Muscle of back (tissue), 13 donors: ENCODE data around the gene PBX4. TPM values are rescaled to one million over a fixed set of nuclear protein-coding genes. Genes with fewer than 3 reads are reported as not detected.
"Not testable (repeated sequence)": the region's sequence is repeated elsewhere in the genome, so short reads cannot be mapped to it uniquely, and the experiment has no call there.

Source experiments
- DNase-seq, 3 donors: peaks; one replicate each; pipeline versions ENCODE4 v3.0.0 to v3.0.0-alpha.2; 2013
- long read RNA-seq, 9 donors: transcript quantifications; one replicate each; lab custom pipeline, GENCODE V29; 2026
- polyA plus RNA-seq, 10 donors: library from polyadenylated mRNA; unstranded; fragments of 120-200 nt; gene quantifications; one replicate each; pipeline ENCODE4 v1.2.1, GENCODE V29; 2013; ENCODE audit not compliant: insufficient read length in 10 of 10

PBX4 gene, protein sequence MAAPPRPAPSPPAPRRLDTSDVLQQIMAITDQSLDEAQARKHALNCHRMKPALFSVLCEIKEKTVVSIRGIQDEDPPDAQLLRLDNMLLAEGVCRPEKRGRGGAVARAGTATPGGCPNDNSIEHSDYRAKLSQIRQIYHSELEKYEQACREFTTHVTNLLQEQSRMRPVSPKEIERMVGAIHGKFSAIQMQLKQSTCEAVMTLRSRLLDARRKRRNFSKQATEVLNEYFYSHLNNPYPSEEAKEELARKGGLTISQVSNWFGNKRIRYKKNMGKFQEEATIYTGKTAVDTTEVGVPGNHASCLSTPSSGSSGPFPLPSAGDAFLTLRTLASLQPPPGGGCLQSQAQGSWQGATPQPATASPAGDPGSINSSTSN
- polyA plus RNA-seq, result 1 to 10 TPM in 9 of 10 donors, under 1 TPM in 1; 0.87 to 3.0 (median 1.8) TPM
- long read RNA-seq, donor 1, result 0 reads
- long read RNA-seq, donor 2, result 0 reads
- long read RNA-seq, donor 3, result 0 reads
- long read RNA-seq, donor 4, partial matches to known transcripts, result 0 of 1 reads
- long read RNA-seq, donor 4, other reads (novel, unspliced or antisense), result 0 of 1 reads
- long read RNA-seq, donor 5, partial matches to known transcripts, result 0 of 1 reads
- long read RNA-seq, donor 5, other reads (novel, unspliced or antisense), result 0 of 1 reads
- long read RNA-seq, donor 6, partial matches to known transcripts, result 0 of 1 reads
- long read RNA-seq, donor 6, other reads (novel, unspliced or antisense), result 0 of 1 reads
- long read RNA-seq, donor 7, partial matches to known transcripts, result 0 of 1 reads
- long read RNA-seq, donor 7, other reads (novel, unspliced or antisense), result 0 of 1 reads
- long read RNA-seq, donor 8, partial matches to known transcripts, result 0 of 1 reads
- long read RNA-seq, donor 8, other reads (novel, unspliced or antisense), result 0 of 1 reads
- long read RNA-seq, donor 9, result 0 reads

DNA sequence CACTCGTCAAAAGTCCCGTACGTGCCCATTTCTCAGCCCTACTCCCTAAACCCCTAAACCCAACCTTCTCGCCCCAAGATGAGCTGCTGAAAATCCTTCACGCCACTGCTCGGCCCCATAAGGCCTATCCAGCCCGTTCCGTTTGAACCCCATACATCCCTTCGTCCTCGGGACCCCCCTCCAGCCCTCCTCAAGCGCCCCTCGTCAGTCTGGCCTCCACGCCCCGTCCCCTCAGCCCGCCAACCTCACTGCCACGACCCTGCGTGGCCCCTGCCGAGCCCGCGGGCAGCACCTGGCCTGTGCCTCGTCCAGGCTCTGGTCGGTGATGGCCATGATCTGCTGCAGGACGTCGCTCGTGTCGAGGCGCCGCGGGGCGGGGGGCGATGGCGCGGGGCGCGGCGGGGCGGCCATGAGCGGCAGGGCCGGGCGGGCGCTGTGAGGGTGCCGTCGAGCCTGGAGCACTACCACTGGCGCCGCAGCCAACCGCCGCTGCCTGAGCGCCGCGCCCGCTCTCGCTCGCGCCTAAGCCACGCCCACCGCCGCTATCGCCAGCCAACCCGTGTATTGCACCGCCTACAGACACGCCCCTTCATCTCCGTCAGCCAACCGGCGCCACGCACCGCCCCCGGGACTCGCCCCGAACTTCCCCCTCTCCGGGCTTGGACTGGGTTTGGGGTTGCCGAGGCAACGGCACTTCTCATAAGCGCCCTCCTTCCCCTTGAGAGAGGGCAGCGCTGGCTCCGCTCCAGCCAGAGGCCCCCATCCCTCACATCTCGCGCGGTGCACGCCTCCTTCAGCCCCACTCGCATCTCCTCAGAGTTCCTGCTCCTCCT lies at the start of gene PBX4:
PBX4 (minus strand) TSS at position 469 of the 833 bp plus-strand sequence; CDS start at position 411, 58 bp downstream.
- peak; percentile 89 to 97 (median 94) for DNase-seq

DNA sequence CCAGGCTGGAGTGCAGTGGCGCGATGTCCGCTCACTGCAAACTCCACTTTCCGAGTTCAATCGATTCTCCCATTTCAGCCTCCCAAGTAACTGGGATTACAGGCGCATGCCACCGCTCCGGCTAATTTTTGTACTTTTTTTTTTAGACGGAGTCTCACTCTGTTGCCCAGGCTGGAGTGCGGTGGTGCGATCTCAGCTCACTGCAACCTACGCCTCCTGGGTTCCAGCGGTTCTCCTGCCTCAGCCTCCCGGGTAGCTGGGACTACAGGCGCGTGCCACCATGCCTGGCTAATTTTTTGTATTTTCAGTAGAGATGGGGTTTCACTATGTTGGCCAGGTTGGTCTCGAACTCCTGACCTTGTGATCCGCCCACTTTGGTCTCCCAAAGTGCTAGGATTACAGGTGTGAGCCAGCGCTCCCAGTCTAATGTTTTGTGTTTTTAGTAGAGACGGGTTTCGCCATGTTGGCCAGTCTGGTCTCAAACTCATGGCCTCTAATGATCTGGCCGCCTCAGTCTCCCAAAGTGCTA lies 47.0 kb upstream of the PBX4 start:
- not testable (repeated sequence) for DNase-seq

DNA sequence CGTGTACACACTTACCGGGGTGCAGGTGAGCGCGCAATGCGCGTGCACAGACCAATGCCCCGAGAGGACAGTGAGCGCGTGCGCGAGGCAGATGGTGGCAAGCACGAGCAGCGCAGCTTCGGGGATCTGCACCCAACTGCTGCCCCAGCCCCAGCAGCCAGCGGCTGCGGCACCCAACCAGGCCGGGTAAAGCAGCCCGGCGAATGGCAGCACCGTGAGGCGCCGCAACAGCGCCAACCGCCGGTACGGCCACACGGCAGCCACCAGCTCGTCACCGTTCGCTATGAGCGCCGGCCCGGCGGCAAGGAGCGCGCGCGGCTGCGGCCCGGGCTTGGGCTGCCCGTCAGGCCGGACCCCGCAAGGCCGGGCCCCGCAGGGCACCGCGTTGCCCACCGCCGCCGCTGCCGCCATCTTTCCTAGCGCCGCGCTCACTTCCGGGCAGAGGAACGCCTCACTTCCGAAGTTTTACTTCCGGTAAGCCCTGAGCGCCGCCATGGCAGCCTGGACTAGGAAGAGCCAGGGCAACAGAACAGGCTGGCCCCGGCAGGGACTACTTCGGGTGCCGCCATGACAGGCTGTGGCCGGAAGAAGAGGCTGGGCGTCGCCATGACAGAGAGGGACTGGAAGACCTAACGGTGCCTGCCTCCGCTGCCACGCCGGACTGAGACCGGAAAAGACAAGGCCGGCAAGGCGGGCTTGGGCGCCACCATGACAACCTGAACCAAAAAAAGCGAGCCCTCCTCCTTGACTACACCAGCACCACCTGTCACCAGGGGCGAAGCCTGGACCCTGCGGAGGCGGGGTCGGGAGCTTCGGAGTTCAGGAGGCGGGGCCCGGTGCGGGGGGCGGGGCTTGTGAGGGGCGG lies 45.0 kb upstream of the PBX4 start, which contains the start of gene ATP13A1:
ATP13A1 (minus strand) TSS at position 421 of the 865 bp plus-strand sequence; CDS start at position 411, 10 bp downstream.
- DNase-seq, result peak; percentile 95 to 99 (median 98)

DNA sequence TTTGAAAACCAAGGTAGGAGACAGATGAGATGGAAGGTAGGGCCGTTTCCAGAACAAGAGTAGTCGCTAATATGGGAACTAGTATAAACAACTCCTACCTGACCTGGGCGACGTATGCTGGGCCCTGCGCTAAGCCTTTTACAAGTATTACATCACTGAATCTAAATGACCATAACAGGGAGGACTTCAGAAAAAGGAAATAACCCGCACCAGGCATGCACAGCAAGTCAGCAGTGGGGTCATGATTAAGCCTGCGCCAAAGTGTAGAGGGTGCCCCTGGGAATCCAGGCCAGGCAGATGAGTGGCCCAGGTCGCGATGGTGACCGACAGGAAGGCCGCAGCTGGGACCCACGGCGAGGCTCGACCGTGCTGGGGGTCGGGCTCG lies 44.4 kb upstream of the PBX4 start:
- no peak for DNase-seq

DNA sequence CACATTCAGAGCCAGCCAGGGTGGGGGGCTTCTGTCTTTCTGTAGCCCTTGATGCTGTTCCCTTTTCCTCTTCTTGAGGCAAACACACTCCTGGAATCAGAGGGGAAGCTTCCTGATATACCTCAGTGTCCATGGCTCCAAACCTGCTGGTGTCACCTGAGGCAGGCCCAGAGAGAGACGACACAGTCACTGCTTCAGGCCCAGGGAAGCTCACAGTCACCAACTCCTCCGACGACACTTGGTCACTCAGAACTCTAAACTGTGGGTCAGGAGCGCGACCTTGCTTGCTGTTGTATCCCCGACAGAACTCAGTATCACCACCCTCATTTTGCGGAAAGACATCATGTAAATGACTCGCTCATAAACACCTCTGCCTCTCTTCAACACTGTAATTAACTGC lies 43.9 kb upstream of the PBX4 start:
- no peak for DNase-seq

DNA sequence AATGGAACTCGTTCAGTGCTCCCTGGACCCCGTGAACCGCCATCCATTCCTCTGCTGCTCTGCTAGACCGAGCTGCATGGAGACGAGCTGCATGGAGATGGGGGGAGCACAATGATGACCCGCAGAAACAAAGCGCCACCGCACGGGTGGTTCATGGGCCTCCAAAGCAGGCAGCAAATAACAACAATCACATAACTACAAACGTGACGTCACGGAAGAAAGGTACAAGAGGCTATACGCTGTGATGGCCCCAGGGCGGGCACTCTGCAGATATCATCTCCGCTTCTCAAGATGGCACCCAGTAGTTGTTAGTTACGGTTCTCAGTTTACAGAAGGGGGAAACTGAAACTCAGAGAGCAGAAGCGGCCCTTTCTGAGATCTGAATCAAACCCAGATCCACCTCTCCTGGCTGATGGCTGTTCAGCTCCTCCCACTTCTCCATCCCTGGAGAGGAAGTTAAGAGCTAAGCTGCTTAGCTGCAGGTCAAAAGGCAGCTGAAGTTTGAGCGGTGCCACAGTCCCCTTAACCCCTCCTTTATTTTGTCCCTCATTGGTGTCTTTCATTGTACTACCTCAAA lies 43.3 kb upstream of the PBX4 start:
- no peak for DNase-seq

DNA sequence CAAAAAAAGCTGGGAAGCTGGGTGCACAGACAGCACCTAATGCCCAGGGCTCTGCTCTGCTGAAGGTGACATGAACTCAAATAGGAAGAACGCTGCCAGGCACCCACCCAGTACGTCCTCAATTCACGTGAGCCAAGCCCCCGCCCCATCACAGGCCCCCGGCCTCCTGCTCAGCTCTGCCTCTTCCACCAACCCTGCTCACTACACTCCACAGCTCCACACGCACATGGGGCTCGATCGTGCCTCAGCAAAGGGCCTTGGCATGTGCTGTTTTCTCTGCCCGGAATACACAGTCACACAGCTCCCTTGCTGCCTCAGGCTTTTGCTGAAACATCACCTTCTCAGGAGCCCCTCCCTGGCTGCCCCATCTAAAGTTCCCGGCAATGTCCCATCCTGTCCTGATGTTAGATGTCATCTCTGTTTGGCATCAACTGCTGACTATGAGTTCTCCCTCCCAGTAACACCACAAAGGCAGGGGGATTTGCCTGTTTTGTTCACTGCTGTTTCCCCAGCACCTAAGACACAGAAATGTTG lies 42.7 kb upstream of the PBX4 start:
- DNase-seq, result no peak

DNA sequence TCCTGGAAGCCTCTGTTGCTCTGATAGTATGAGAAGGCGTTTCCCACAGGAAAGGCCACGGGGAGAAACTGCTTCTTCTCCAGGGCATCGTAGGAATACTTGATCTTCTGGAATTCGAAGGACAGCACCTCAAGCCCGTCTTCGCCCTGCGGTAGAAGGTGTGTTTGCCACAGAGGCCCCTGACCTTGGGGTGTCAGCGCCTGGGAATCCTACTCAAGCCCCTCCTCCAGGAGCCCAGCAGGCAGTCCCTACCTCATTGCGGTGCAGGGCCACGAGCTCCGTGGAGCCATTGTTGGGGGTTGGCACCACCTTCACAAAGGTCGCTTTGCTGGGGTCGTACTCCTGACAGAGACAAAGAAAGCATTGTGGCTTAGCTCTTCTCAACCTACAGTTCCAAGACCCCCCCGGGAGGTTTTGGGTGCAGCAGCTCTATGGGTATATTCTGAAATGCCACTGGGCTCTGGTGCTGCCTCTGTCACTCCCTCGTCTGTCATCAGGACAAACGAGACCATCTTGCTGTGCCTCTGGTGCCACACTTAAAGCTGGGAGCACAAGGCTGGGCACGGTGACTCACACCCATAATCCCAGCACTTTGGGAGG lies 41.3 kb upstream of the PBX4 start:
- no peak for DNase-seq

DNA sequence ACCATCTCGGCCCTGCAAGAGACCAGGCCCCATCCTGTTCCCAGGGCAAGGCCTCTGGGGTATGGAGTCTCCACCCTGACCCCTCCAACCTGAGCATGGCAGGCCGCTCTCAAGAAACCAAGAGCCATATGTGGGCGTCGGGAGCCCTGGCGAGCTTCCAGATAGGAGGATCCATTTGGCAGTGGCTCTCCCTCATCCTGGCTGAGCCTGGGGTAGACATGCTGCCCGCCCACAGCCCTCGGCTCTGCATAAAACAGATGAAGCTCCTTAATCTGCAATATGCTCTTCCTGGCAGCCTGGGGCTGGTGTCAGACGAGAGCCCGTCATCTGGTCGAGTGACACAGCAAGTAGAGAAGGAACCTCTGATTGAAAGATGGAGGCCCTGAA lies 38.9 kb upstream of the PBX4 start:
- no peak for DNase-seq

DNA sequence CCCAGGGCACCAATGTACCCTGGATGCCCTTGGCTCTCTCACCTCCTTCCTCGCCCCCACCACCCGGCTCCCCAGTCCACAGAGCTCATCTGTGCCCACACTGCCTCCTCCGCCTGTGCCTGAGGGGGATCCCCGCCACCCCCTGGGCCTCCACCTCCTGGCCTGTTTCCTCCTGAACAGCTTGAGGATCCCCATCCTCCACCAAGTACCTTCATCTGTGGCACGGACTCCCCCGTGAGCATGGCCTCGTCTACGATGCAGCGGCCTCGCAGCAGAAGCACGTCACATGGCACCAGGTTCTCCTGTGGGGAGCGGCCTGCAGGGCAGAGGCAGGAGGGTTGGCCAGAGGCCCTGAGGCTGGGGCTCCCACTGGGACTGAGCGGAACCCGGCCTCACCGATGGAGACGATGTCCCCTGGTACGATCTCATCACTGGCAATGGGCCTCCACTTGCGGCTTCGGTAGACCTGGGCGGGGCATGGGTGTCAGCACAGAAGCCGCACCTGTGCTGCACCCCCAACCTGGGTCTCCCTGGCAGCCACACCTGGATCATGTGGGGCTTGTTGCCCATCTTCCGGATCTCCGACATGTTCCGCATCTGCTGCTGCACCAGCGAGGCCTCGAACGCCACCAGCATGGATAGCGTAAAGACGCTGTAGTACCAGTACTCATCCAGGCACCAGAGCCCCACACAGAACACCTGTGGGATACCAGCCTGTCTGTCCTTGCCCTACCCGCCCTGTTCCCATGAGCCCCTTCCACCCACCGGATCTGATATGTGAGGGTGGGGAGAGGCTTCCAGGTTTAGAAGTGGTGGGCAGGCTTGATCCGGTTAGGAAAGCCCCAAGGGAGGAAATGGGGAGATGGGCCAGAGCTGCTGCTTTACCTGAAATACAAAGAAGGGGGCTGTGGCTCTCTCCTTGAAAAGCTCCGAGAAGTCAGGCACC lies 38.2 kb upstream of the PBX4 start:
- DNase-seq, result no peak

DNA sequence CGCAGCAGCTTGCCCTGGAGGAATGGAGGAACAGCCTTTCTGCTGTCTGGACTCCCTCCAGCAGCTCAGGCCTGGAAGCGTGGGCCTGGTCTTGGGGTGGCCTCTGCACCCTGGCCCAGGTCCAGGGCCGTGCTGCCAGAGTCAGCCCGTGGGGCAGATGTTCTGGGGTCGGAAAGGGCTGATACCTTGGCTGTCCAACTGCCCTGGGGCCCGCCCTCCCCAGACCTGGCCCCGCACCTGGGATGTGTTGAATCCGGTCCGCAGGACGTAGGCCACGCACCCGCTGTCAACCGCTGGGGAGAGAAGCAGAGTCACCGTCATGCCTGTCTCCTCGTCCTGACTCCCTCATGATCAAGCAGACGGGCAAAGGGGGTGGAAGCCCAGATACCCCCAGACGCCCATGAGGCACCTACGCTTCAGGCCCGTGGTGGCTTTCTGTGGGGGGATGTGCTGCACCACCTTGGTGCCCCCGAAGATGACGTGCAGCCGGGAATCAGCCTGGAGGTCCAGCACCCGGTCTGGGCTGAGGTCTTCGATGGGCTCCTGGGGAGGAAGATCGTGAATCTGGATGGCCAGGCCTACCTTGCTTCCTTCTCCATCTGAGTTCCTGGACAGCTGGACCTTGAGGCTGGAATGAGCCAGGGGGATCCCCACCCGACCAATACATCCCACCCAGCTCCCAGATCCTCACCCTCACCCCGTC lies 37.3 kb upstream of the PBX4 start:
- DNase-seq, result no peak

DNA sequence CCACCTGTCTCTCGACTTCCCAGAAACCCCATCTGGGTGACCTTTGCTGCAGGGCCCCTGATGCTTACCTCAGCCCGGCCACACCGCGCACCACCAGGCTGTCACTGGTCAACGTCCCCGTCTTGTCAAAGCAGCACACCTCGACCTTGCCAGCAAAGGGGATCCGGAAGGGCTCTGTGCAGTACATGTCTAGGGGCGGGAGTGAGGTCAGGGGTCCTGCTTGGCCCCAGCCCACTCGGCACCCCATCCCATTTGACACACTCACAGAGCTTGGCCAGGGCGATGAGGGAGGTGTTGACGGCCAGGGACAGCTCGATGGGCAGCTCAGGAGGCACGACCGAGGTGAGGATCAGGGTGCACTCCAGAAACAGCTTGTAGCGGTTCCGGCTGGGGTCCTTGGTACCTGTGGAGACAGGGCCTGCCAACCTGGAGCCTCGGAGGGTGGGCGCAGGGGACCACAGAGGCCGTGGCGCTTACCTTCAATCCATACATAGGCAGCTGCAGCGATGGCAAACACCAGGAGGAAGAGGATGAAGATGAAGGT lies 36.6 kb upstream of the PBX4 start:
- DNase-seq, result no peak

DNA sequence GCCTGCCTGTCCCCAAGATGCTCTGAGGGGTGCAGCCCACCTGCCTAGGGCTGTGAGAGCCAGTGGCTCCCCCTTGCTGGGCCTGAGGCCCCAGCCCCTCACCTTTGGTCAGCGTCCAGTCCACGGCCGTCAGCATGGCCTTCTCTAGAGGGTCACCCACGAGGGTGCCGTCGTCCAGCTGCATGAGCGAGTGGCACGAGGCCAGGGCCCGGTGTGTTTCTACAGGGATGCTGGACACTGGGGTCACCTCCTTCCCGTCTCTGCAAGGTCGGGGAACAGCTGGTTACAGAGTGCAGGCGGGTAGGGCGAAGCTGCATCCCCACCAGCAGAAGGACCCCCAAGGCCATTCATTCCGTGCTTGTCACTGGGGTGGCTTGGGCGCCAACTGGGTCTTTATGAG lies 36.0 kb upstream of the PBX4 start:
- DNase-seq, result no peak

DNA sequence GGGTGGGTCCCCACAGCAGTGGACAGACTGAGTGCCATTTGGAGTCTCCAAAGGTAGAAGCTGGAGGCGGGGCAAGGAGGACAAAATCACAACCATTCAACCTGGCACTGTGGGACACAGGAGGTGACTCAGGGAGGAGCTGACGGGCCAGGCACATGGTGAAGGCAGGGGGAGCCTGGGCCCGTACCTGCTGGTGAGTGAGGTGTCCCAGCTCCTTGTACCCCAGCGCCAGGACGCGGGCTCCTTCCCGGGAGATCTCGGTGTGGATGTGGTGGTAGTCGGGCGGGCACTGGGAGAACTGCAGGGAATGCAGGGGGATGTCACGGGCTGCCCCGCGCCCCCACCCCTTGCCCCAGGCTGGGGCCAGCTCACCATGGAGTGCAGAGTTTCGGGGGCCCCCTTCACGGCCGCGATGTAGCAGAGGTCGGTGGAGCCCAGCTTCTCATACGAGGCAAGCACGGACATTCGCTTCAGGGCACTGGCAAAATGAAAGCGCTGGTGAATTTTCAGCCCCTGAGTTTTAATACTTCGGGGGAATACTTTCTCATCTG lies 35.2 kb upstream of the PBX4 start:
- DNase-seq, result no peak

DNA sequence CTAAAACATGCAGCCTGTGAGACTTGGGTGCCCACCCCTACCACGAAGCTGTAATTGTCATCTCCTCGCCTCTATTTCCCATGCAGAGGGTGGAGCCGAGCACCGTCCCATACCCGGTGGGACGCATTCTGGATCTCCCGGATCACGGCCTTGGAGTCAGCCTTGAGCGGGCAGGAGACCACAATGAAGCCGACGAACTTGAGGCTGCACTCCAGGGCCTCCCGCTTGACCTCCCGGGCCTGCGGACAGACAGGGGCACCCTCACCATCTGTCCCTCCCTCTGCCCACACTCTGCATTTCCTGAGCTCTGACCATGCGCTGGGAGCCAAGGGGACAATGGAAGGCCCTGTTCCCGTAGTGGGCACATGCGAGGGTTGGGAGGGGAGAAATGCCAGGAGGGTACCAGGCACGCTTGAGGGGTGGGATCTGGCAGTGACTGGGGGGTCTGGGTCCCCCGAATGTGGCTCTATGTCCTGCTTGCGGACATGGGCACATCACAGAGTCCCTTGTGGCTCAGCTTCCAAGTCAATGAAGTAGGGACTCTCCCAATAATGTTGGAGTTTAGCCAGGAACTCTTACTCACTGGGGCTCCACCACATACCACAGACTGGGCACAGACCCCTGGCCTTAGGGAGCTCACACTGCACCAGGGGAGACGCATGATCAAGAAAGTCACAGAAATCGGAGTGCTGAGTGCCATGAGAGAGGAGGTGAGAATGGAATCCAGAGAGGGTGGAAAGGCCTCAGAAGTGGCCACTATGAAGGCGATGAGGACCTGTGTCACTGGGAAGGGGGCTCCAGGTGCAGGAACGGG lies 34.2 kb upstream of the PBX4 start:
- no peak for DNase-seq

DNA sequence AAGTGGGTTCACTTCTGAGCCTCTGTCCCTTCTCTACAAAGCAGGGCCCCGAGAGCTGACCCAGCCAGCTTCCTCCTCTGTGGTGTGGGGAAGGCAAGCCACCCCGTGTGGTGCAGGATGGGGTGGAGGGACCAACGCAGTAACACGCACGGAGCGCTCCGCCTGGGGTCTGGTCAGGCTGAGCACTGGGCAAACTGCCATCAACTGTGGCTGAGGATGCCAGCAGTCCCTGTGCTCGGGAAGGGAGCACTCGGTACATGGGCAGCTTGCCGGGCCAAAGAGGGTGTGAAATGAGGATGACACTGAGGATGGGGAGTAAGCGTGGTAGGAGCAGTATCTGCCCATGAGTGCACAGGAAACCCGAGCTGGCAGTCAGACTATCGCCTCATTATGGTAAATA lies 32.6 kb upstream of the PBX4 start:
- DNase-seq, result peak in 1 of 3 donors; percentile 36
